HG03439 (cell line): Measurements from ENCODE around the gene HS1BP3.

Experiments
- ATAC-seq: cut with Tn5 transposase; IDR thresholded peaks from one replicate; pipeline ENCODE4 v1.9.1; 2021; ENCODE audit warnings: mild to moderate bottlenecking, moderate library complexity; ENCODE audit not compliant: unreplicated experiment

Gene HS1BP3, protein sequence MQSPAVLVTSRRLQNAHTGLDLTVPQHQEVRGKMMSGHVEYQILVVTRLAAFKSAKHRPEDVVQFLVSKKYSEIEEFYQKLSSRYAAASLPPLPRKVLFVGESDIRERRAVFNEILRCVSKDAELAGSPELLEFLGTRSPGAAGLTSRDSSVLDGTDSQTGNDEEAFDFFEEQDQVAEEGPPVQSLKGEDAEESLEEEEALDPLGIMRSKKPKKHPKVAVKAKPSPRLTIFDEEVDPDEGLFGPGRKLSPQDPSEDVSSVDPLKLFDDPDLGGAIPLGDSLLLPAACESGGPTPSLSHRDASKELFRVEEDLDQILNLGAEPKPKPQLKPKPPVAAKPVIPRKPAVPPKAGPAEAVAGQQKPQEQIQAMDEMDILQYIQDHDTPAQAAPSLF

DNA sequence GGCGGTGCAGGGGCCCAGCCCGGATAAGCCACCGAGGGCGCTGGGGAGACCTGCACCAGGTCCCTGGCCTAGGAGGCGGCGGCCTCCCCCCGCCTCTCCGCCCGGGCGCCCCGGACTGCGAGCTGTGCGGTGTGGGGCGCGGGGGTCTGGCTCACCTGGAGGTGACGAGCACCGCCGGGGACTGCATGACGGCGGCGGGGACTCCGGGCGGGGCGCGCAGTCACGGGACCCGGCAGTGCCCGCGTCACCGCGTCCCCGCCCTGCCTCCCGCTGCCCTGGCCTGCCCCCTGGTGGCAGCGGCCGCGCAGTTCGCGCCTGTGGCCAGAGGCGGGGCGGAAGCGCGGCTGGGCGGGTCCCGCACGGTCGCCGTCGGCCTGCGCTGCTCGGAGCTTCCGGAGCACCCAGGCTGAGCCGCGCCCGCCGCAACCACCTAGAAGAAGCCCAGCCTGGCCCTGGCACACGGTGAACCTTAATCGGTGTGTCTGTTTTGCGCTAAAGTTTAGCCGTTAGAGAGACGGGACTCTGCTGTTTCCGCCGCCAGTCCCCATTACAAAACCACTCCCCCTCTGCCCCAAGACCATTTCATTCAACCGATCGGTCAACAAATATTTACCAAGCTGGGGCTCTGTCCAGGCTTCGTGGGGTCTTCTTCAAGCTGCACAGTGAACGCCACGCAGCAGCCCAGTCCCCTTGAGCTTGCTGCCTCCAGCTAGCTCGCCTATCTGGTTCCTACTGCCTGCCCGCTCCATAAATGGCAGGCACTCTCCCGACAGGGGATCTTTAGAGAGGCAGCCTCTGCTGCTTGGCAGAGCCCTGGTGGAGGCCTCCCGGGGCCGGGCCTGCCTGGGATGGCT lies at the start of gene HS1BP3:
Gene HS1BP3 (minus strand): TSS at position 222 of the 854 bp plus-strand sequence. CDS start 35 bp downstream, at position 187.
- ATAC-seq = peak; percentile 97

DNA sequence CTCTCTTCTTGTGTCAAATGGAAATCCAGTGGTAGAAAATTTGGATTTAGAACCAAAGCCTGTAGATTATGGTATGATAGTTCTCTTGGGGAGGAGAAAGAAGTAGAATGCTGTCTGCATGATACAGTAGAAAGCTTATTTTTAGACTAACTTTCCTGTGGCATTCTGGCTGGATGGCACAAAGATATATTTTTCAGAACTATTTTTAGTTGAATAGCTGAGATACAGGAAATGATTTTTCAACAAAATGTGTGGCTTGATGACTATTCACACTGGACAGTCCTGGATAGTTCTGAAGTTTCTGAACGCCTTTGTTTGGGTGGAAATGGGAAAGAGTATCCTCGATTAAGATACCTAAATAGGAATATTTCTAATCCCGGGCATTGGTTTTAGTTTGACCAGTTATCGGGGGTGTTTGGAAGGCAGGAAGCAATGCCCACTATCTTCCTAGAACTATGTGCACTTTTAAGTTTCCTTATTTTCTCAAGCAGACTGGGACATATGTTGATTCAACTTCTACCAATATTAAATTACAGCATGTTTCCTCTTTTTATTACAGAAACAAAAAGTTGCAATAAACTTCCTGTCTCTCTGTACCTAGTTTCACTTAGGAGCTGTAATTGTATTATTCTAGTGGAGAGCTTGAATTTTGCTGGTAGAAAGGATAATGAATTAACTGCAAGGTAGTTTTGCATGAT lies 48.2 kb upstream of the HS1BP3 start:
- ATAC-seq = no peak

DNA sequence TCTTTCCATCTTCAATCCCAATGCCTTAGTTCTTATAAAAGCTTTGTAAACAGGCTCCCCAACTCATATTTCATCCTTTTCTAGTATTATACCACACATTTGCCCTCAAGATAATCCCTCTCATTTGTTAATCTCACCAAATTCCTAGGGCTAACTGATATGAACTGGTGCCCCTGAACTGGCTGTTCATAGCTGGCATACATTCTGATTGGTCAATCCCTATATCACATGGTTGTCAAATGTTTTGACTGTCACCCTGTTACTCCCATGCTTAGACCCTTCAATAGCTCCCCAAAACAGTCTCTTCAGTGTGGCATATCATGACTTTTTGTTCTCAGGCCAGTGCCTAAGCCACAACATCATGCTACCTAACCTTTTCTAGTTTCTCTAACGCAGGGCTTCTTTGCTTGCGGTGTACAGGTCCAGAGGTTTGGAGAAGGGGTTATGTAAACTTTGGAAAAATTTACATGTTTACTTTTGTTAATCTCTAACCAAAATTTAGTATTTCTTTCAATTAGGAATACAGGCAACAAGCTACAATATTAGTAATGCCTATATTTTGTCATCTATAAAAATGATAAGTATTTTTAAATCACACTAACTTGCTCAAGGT lies 46.5 kb upstream of the HS1BP3 start:
- no peak for ATAC-seq

DNA sequence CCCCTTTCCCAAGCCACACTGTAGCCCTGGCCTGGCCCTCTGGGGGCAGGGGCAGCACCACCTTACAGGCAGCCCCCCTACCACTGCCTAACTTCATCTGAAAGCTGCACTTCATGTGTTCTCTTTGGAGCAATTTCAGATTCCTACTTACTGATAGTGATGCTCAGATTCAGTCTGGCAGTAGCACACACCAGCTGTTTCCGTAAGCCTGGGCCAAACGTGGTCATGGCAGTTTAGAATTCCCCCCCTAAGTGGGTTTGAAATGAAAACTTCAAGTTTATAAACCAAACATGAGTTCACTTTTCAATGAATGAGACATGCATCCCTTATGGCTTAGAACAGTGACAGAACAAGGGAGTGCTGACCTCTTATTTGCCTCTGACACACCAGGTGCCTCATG lies 45.5 kb upstream of the HS1BP3 start:
- no peak for ATAC-seq

DNA sequence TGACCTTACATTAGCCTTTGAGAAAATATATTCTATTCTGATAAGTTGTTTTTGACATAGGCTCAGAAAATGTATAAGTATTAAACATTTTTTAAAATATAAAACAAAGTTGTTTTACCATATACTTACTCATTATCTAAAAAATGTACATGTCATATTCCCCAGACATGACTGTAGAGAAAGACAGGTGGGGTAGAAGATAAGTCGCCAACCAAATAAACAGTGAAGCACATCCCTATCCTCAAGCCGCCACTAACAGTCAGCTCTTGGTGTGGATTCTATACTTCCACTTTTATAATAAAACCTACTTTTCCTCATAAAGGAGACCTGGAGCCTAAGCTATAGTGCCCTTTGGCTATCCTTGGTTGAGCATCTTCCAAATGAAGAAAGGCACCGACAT lies 42.4 kb upstream of the HS1BP3 start:
- no peak for ATAC-seq

DNA sequence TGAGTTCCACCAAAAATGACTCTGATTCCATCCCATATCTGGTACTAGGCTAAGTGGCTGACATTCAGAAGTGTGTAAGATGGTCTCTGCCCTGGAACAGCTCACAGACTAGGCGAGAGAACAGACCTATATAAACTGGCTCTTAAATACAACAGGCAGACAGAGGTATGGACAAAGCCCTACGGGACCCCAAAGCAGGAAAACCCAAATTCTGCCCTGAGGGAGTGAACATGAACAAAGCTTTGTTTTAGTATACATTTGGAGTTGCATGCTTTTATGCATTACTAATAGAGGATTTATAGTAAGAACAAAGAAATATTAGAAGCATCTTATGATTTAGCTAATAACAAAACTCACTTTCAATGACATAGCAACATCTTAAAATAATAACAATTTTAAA lies 41.2 kb upstream of the HS1BP3 start:
- ATAC-seq = no peak

DNA sequence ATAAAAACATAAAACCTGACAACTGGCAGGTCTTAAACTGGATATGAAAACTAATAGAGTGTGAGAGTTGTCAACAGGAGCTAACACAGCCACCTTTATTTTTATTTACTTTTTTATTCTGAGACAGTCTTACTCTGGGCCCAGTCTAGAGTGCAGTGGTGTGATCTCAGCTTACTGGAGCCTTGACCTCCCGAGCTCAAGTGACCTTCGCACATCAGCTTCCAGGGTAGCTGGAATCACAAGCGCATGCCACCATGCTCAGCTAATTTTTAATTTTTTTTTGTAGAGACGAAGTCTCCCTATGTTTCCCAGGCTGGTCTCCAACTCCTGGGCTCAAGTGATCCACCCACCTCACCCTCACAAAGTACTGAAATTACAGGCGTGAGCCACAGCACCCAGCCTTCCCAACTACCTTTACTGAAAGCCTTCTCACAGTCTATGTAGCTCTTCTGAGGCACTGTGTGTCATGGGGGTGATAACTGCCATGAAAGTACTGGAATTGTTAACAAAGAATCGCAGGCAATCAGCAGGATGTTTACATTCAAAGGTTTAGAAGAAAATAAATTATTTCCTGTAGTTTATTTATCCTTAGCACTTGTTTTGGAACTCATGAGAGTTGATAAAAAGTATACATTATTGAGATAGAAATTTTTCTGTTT lies 40.3 kb upstream of the HS1BP3 start:
- ATAC-seq = no peak

DNA sequence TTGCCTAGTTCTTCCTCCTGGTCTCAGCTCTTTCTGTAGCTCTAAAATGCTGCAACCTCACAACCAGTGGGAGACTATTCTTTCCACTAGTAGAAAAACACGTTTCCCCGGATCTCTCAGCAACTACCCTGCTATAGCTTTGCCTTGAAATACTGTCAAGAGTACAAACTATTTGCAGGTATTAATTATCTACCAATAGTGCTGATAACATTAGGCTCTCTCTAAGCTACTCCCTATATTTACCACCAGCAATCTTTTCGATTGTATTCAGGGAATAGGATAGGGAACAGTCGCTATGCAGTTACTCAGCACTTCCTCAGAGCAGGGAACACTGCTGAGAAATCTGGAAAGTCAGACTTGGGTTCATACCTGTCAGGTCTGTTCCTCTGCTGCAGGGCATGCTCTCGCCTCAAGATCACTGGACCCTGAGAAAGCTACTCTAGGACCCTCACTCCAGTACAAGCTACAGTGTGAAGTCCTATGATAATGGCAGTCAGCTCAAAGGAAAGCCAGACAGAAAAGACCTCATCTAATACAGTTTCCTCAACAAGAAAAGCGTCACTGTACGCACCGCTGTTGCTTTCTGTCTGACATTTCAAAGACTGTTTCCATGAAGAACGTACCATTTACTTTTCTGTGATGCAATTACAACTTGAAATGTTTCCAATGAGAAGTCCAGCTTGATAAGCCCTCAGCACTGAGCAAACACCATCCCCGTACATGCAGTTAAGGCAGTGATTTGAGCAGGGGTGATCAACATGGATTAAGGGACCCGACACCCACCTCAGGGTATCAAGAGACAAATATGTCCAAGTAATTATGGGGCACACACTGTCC lies 38.7 kb upstream of the HS1BP3 start:
- no peak for ATAC-seq

DNA sequence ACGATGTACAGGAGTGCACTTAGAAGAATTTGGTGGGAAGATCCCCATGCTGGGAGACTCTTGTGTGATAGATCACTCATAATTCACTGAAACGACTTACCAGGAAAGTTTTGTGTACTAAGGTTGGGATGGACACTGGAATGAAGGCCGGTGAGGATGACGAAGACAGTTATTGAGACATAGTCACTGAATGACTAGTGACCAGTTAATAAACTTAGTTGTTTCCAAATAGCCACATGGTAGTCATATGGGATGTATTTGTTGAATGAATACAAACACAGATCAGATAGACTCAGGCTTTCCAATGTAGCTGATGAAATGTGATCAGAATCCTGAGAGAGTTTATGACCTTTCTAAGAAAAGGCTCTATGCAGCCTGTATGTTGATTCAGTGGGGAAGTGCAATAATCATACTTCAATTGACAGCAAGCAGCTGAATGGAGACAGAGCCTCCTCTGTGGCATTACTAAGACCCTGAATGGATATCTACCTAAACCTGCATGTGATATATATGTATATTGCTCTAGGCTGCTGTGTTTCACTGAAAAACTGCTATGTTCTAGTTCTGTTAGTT lies 36.4 kb upstream of the HS1BP3 start:
- no peak for ATAC-seq

DNA sequence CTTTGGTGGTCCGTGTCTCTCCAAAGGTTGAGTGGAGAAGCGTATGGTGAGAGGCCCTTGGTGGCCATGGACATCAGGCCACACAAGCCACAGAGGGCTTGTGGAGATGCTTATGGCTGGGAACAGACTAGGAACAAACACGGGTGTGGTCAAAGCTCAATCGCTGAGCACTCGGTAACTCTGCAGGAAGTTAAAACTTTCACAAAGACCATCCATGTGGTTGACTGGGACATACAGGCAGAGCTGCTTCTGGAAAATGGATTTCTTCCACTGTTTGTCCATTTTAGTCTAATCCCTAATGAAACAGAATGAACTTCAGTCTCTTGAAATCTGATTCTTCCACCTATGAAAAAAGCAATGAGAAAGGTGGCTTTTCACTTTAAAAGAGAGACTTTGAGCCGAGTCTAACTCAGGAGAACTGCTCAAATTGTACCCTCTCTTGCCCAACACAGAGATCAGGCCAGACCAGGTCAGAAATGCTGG lies 33.7 kb upstream of the HS1BP3 start:
- no peak for ATAC-seq

DNA sequence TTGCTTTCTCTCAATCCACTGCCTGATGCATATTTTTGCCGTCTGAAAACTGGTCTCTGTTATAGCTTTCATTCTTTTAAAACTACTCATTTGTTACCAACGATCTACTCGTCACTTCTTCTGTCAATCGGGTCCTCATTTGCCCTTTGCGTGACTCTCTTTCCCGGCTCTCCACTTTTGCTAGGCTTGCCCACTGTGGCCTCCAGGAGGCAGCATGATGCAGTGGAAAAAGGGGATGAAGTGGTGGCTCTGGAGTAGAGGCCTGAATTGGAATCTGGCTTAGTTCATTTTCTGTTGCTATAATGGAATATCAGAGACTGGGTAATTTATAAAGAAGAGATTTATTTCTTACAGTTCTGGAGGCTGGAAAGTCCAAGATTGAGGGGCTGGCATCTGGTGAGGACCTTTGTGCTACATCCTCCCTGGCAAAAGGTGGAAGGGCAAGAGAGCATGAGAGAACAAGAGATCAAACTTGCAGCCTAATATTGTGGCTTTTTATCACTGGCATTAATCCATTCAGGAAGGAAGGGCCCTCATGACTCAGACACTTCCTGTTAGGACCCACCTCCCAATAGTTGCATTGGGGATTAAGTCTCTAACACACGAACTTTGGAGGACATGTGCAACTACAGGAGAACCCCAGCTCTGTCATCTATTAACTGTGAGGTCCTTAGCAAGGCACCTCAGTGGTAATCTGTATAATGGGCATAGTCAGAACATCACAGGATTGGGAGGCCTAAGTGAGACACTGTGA lies 31.4 kb upstream of the HS1BP3 start:
- no peak for ATAC-seq

DNA sequence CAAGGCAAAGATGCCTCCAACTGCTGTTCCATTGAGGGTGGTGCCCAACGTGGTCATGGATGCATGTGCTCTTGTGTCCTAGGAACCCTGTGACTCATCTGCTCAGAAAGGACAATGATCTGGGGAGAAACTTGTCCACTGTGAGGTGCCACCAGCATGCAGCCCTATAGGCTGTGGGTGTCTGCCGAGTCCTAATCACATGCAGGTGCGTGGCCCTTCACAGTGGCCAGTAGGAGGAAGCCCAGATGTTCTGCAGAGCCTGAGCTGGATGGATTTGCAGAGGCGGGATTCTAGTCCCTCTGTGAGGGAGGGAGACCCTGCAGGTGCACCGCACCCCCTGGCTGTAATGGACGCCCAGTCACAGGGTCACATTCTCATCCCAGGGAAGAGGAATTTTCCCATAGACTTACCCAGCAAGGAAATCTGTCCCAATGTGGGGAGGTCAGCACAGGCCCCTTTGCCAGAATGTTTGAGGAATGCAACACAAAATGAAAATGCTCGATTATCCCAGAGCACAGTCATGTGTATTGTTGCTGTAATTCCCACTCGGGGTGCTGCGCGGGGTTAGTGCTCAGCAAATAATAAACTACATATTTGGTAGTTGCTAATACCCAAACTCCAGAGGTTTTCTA lies 30.0 kb upstream of the HS1BP3 start:
- no peak for ATAC-seq

DNA sequence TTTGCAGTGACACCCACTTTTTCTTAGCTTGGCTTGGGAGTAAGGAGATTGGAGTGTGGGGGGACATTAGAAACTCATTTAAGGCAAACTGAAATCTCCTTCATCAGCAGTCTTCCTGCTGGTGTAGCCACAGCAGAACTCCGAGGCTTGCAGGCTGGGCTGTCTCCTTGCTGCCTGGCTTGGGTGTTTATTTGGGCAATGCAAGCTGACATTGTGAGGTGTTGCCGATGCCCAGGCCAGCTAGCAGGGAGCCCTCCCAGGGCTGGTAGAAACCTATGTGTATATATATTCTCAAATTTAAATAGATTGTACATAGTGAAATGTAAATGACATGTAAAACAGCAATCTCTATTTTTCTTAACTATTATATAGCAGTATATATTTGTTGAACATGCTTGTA lies 27.9 kb upstream of the HS1BP3 start:
- ATAC-seq = no peak

DNA sequence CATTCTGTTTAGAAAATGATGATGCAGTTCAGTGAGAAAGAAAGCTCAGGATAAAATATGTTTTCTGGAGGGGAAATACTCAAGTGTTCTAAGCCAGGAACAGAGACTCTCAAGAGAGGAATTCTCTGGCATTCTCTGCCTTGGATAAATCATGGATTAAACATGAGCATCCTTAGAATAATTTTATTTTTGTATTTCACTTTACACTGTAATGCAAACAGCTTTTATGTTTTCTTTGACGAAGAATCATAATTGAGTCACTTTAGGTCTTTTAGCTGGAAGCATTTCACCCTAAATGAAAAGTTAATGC lies 27.1 kb upstream of the HS1BP3 start:
- ATAC-seq = no peak

DNA sequence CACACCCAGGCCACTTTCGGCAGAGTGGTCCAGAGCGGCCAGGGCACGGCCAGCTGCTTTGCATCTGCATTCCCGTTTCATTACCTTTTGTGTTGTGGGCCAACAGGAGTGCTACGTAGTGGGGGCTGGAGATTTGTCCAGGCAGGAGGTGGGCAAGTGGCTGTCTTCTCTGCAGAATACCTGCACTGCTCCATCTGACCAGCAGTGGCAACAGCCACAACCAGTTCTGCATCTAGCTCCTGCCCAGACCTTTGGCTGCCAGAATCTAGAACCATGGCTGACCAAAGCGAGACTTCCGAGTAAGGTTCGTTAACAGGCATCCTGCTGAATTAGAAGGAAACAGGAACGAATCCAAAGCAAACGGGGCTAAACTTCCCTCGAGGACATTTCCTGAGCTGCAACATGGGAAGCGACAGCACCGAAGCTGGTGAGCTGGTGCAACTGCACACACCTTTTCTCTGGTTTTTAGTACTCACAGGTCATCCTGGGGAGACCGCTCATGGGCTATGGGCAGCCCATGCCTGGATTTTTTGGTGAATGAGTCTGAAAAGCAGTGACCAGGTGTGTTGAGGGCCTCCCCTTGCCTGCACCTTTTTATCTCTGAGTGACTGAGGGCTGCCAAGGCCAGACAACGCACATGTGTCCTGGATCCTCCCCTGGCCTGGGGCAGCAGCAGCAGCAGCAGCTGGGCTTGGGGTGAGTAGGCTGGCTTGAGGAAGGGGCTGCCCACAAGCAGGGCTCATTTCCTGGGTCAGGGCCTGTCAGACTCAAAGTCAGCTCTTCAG lies 26.6 kb upstream of the HS1BP3 start:
- peak; percentile 38 for ATAC-seq

DNA sequence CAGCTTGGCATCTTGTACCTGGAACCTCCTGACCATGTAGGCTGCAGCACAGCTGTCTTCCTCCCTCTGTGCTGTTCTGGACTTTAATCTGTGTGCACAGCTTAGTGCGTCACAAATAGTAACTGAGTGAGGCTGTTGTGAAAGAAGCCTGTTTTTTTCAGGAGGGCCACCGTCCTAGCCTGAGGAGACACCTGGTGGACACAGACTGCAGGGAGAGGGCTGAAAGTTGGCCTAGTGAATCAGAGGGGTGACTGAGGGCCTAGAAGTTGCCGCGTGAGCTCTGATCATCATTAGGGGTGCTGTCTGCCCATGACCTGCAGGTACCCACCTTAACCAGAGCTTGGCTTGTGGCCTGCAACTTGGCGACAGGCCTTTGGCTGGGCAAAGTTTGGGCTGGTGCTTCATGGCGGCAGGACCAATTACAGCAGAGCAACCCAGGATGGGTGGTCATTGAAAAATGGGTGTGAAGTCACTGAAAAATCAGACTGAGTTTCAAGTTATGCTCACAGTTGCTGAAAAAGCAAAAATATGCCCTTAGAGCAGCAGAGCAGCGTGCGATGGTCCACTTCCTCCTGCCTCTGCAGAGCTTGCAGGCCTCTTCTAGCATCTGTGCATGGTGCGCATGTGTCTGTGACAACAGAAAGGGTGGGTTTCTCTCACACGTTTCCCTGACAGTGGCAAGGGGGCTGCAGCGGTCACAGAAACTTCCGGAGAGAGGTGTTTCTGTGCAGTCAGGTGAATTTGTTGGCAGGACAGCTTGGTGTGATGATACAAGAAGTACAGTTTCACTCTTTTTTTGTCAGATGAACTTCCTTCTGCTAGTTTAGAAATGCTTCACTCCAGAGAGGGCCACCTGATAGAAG lies 25.7 kb upstream of the HS1BP3 start:
- ATAC-seq = peak; percentile 78
